ENCODE results near the gene CYB5R3. TPM values are rescaled to one million over a fixed set of nuclear protein-coding genes. Genes with fewer than 3 reads are reported as not detected.
A peak's percentile ranks its signal among the peaks of the same experiment; 100 is the strongest.

Gene CYB5R3
- total RNA-seq, 4 donors from 2014 or later = 122 to 182 (median 152) TPM

- H3K4me3 ChIP-seq (ENCODE audit: low read depth, poor library complexity, severe bottlenecking) = no peak overlapping the region
- intact Hi-C loops (cut with DNase I; ENCODE audit: low total_unique reads) = no loop called here
- TF ChIP-seq POLR2A (IDR thresholded peaks at IDR 0.05) (no peak), CTCF (IDR thresholded peaks at IDR 0.05) (no peak)
- DNase-seq (ENCODE audit: low spot score in 2 of 2) = peak in 1 of 2 donors; percentile 63
- WGBS, 2 donors = 11 to 17% methylated on average over 22 of the region's 22 CpGs
Observed at GRCh38 chr22:42644422-42645340, 4.5 kb downstream of the CYB5R3 start.

- no peak for TF ChIP-seq CTCF (IDR thresholded peaks at IDR 0.05)
- no peak for DNase-seq (ENCODE audit: low spot score in 2 of 2)
Observed at GRCh38 chr22:42643634-42644421, 5.4 kb downstream of the CYB5R3 start.

GRCh38 chr22:42642806-42643633 is 6.2 kb downstream of the CYB5R3 start:
- whole genome bisulfite sequencing, 2 donors = 71 to 75% methylated on average over 9 to 12 of the region's 12 CpGs
- intact Hi-C loops (cut with DNase I; ENCODE audit: low total_unique reads) = no loop called here
- TF ChIP-seq CTCF (IDR thresholded peaks at IDR 0.05) = no peak
- no peak for TF ChIP-seq POLR2A (IDR thresholded peaks at IDR 0.05)
- H3K4me3 ChIP-seq (ENCODE audit: low read depth, poor library complexity, severe bottlenecking) = no peak overlapping the region
- no peak for DNase-seq (ENCODE audit: low spot score in 2 of 2)

More at GRCh38 chr22:42643634-42644421, 5.4 kb downstream of the CYB5R3 start:
- intact Hi-C loops (cut with DNase I; ENCODE audit: low total_unique reads) = no loop called here
- no peak overlapping the region for H3K4me3 ChIP-seq (ENCODE audit: low read depth, poor library complexity, severe bottlenecking)
- 77 to 90% methylated on average over 12 to 14 of the region's 14 CpGs for WGBS, 2 donors

GRCh38 chr22:42641801-42642413 is 7.3 kb downstream of the CYB5R3 start:
- TF ChIP-seq CTCF (IDR thresholded peaks at IDR 0.05) (no peak), POLR2A (IDR thresholded peaks at IDR 0.05) (no peak)
- intact Hi-C loops (cut with DNase I; ENCODE audit: low total_unique reads) = no loop called here
- 85% methylated on average over 9 of the region's 9 CpGs for WGBS, 2 donors
- DNase-seq (ENCODE audit: low spot score in 2 of 2) = no peak
- H3K4me3 ChIP-seq (ENCODE audit: low read depth, poor library complexity, severe bottlenecking) = no peak overlapping the region
